ENCODE results near the gene SHMT2. TPM values are rescaled to one million over a fixed set of nuclear protein-coding genes. Genes with fewer than 3 reads are reported as not detected.
A peak's percentile ranks its signal among the peaks of the same experiment; 100 is the strongest.

SHMT2 gene
- total and polyA plus RNA-seq, 2 donors from 2014 or later: 49.3 to 70.1 TPM

GRCh38 chr12:57268264-57268663 lies 38.8 kb downstream of the SHMT2 start:
- H3K4me1 ChIP-seq (ENCODE audit: control insufficient read depth in 2 of 3, insufficient read depth in 2 of 3, low read depth in 1 of 3, low read length in 3 of 3): no peaks in the 10 kb centered on the region
- no peak for TF ChIP-seq CTCF (IDR thresholded peaks at IDR 0.05; ENCODE audit: borderline replicate concordance, extremely low read depth, insufficient read depth)
- no peak overlapping the region for H3K9ac ChIP-seq (ENCODE audit: low read length in 3 of 3)
- no peak overlapping the region for H3K27ac ChIP-seq (ENCODE audit: low read depth in 2 of 2, low read length in 2 of 2)
- DNase-seq: no peak
- H3K27me3 ChIP-seq (ENCODE audit: control insufficient read depth, insufficient read depth, low read length): no peaks in the 10 kb centered on the region
- H3K9me3 ChIP-seq (ENCODE audit: control insufficient read depth in 2 of 3, insufficient read depth in 1 of 3, low read length in 3 of 3): no peaks in the 10 kb centered on the region
- H3K4me3 ChIP-seq (ENCODE audit: low read length in 3 of 3): no peak overlapping the region
- FAIRE-seq: no peak
- peaks cover 13 to 38% (median 37%) of the 10 kb centered on the region in 3 donors for H3K36me3 ChIP-seq (ENCODE audit: control insufficient read depth in 2 of 3, insufficient read depth in 3 of 3, low read length in 3 of 3)
- intact Hi-C loops (cut with DNase I): loop anchor here (10.0 kb wide), 1 partner anchor 187 kb away; the partner anchor contains the start of genes GLI1 and INHBE

GRCh38 chr12:57270966-57271470 lies 41.5 kb downstream of the SHMT2 start:
- Histone ChIP-seq H3K9me3 (ENCODE audit: control insufficient read depth in 2 of 3, insufficient read depth in 1 of 3, low read length in 3 of 3) (no peaks in the 10 kb centered on the region), H3K27me3 (ENCODE audit: control insufficient read depth, insufficient read depth, low read length) (no peaks in the 10 kb centered on the region), H3K4me1 (ENCODE audit: control insufficient read depth in 2 of 3, insufficient read depth in 2 of 3, low read depth in 1 of 3, low read length in 3 of 3) (no peaks in the 10 kb centered on the region), H3K36me3 (ENCODE audit: control insufficient read depth in 2 of 3, insufficient read depth in 3 of 3, low read length in 3 of 3) (peaks cover 15 to 42% (median 40%) of the 10 kb centered on the region in 3 donors), H3K9ac (ENCODE audit: low read length in 3 of 3) (no peak overlapping the region), H3K4me3 (ENCODE audit: low read length in 3 of 3) (no peak overlapping the region), H3K27ac (ENCODE audit: low read depth in 2 of 2, low read length in 2 of 2) (no peak overlapping the region)
- intact Hi-C loops (cut with DNase I): no loop called here
- no peak for FAIRE-seq
- no peak for TF ChIP-seq CTCF (IDR thresholded peaks at IDR 0.05; ENCODE audit: borderline replicate concordance, extremely low read depth, insufficient read depth)
- DNase-seq: no peak

- FAIRE-seq: no peak
Measured at GRCh38 chr12:57272337-57273151, 43.0 kb downstream of the SHMT2 start.

More at GRCh38 chr12:57272337-57273151, 43.0 kb downstream of the SHMT2 start:
- Histone ChIP-seq H3K27ac (ENCODE audit: low read depth in 2 of 2, low read length in 2 of 2) (no peak overlapping the region), H3K9ac (ENCODE audit: low read length in 3 of 3) (no peak overlapping the region), H3K36me3 (ENCODE audit: control insufficient read depth in 2 of 3, insufficient read depth in 3 of 3, low read length in 3 of 3) (peaks cover 13 to 36% (median 34%) of the 10 kb centered on the region in 3 donors), H3K4me3 (ENCODE audit: low read length in 3 of 3) (no peak overlapping the region), H3K4me1 (ENCODE audit: control insufficient read depth in 2 of 3, insufficient read depth in 2 of 3, low read depth in 1 of 3, low read length in 3 of 3) (no peaks in the 10 kb centered on the region), H3K9me3 (ENCODE audit: control insufficient read depth in 2 of 3, insufficient read depth in 1 of 3, low read length in 3 of 3) (no peaks in the 10 kb centered on the region), H3K27me3 (ENCODE audit: control insufficient read depth, insufficient read depth, low read length) (no peaks in the 10 kb centered on the region)
- intact Hi-C loops (cut with DNase I): no loop called here
- TF ChIP-seq CTCF (IDR thresholded peaks at IDR 0.05; ENCODE audit: borderline replicate concordance, extremely low read depth, insufficient read depth): no peak
- peak in 1 of 5 donors; percentile 18 for DNase-seq

All from kidney (tissue), 14 donors.